Body of pancreas (tissue), 4 donors: ENCODE results near the gene DDR2.

Source experiments
- CTCF ChIP-seq, 7 experiments: fragments of 450-650 bp in 4 of 7; fragments of 200-600 bp in 3 of 7; sonication (generic) in 3 of 7; IDR thresholded peaks; one replicate each; pipeline ENCODE4 v1.5.1; 2016 to 2019; ENCODE audit warnings: antibody characterized with exemption in 7 of 7
- POLR2A ChIP-seq, 3 donors: fragments of 450-650 bp; IDR thresholded peaks; one replicate each; pipeline ENCODE4 v1.6.1; 2016; ENCODE audit warnings: antibody characterized with exemption in 3 of 3, mild to moderate bottlenecking in 2 of 3

GRCh38 chr1:162631546-162632191 is 595 bp upstream of the DDR2 start:
- TF ChIP-seq CTCF (IDR thresholded peaks at IDR 0.05): no peak
- TF ChIP-seq POLR2A (IDR thresholded peaks at IDR 0.05): no peak
